Measurements from ENCODE around the gene C20orf173. TPM values are rescaled to one million over a fixed set of nuclear protein-coding genes. Genes with fewer than 3 reads are reported as not detected.

C20orf173 gene
- polyA plus RNA-seq, 4 donors, result not detected

DNA sequence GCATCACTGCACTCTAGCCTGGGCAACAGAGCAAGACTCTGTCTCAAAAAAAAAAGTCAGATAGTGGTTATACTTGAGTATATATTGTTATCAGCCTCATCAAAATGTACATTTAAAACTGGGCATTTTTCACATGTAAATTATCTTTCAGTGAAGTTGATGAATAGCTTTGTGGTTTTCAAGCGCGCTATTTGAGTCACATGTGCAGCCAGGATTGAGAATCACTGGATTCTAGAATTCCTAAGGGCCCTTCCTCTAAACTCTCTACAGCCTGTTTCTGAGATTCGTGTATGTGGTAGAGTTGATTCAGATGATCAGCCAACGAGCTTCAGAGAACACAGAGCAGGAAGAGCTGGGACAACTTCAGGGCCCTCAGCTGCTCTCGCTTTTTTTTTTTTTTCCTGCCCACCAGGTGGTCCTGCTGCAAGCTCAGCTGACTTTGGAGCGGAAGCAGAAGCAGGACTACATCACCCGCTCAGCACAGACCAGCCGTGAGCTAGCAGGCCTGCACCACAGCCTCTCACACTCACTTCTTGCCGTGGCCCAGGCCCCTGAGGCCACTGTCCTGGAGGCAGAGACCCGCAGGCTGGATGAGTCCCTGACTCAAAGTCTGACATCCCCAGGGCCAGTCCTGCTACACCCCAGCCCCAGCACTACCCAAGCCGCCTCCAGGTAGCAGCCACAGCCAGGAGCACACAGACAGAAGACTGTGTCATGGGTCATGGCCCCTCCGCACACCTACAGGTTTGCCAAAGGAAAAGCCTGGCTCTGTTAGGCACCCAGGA, 18.3 kb downstream of the C20orf173 start:
- H3K27ac ChIP-seq (ENCODE audit: low read depth in 1 of 3, low read length in 2 of 3), result no peak overlapping the region
- FAIRE-seq, result no peak
- no peaks in the 10 kb centered on the region for H3K9me3 ChIP-seq (ENCODE audit: control insufficient read depth in 2 of 2, insufficient read depth in 1 of 2, low read depth in 1 of 2, low read length in 1 of 2)
- peaks cover 0 to 5% (median 0%) of the 10 kb centered on the region in 3 donors for H3K4me1 ChIP-seq (ENCODE audit: control insufficient read depth in 3 of 3, insufficient read depth in 2 of 3, low read depth in 1 of 3, low read length in 2 of 3)
- 86 to 91% (median 91%) methylated on average over 11 to 12 of the region's 12 CpGs for WGBS, 3 donors
- DNase-seq, result no peak
- H3K27me3 ChIP-seq (ENCODE audit: control insufficient read depth in 3 of 3, insufficient read depth in 3 of 3, low read length in 3 of 3), result no peaks in the 10 kb centered on the region
- no peak overlapping the region for H3K4me3 ChIP-seq (ENCODE audit: low read depth in 1 of 3, low read length in 3 of 3)
- peaks cover 8 to 87% (median 12%) of the 10 kb centered on the region in 3 donors for H3K36me3 ChIP-seq (ENCODE audit: control insufficient read depth in 3 of 3, insufficient read depth in 2 of 3, low read depth in 1 of 3, low read length in 3 of 3)

DNA sequence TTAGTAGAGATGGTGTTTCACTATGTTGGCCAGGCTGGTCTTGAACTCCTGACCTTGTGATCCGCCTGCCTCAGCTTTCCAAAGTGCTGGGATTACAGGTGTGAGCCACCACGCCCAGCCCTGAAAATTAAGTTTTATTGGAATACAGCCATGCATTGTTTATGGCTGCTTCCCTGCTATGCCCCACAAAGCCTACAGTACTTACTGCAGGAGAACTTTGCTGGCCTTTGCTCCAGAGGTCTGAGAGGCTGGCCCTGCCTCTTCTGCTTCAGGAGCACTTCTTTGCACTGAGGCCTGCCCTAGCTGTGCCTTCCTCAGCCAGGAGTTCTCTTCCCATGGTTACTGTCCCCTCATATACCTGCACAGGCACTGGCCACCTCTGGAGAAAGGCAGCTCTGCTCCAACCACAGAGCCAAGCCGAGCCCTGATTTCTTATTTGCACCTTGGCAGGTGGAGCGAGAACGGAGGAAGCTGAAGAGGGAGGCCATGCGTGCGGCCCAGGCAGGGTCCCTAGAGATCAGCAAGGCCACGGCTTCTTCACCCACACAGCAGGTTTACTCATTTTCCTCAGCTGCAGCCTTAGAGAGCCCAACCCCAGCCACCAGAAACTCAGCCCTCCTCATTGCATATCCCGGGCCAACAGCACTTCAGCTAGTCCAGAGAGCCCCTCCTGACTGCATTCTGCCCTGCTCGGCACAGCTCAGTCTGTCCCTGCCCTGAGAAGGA, 20.8 kb downstream of the C20orf173 start:
- Histone ChIP-seq H3K4me3 (ENCODE audit: low read depth in 1 of 3, low read length in 3 of 3) (no peak overlapping the region), H3K36me3 (ENCODE audit: control insufficient read depth in 3 of 3, insufficient read depth in 2 of 3, low read depth in 1 of 3, low read length in 3 of 3) (peaks cover 8 to 89% (median 8%) of the 10 kb centered on the region in 3 donors), H3K4me1 (ENCODE audit: control insufficient read depth in 3 of 3, insufficient read depth in 2 of 3, low read depth in 1 of 3, low read length in 2 of 3) (peaks cover 0 to 5% (median 0%) of the 10 kb centered on the region in 3 donors), H3K9me3 (ENCODE audit: control insufficient read depth in 2 of 2, insufficient read depth in 1 of 2, low read depth in 1 of 2, low read length in 1 of 2) (no peaks in the 10 kb centered on the region), H3K27ac (ENCODE audit: low read depth in 1 of 3, low read length in 2 of 3) (no peak overlapping the region), H3K27me3 (ENCODE audit: control insufficient read depth in 3 of 3, insufficient read depth in 3 of 3, low read length in 3 of 3) (no peaks in the 10 kb centered on the region)
- 81 to 87% (median 85%) methylated on average over 10 of the region's 10 CpGs for WGBS, 3 donors
- DNase-seq (no peak), FAIRE-seq (no peak)

GRCh38 chr20:35506872-35507638, 22.4 kb downstream of the C20orf173 start:
- FAIRE-seq (no peak), DNase-seq (no peak)
- Histone ChIP-seq H3K4me3 (ENCODE audit: low read depth in 1 of 3, low read length in 3 of 3) (no peak overlapping the region), H3K4me1 (ENCODE audit: control insufficient read depth in 3 of 3, insufficient read depth in 2 of 3, low read depth in 1 of 3, low read length in 2 of 3) (peaks cover 0 to 5% (median 0%) of the 10 kb centered on the region in 3 donors), H3K36me3 (ENCODE audit: control insufficient read depth in 3 of 3, insufficient read depth in 2 of 3, low read depth in 1 of 3, low read length in 3 of 3) (peaks cover 4 to 91% (median 12%) of the 10 kb centered on the region in 3 donors), H3K27ac (ENCODE audit: low read depth in 1 of 3, low read length in 2 of 3) (no peak overlapping the region), H3K9me3 (ENCODE audit: control insufficient read depth in 2 of 2, insufficient read depth in 1 of 2, low read depth in 1 of 2, low read length in 1 of 2) (no peaks in the 10 kb centered on the region), H3K27me3 (ENCODE audit: control insufficient read depth in 3 of 3, insufficient read depth in 3 of 3, low read length in 3 of 3) (no peaks in the 10 kb centered on the region)
- 84 to 90% (median 88%) methylated on average over 6 of the region's 6 CpGs for WGBS, 3 donors

- peaks cover 4 to 91% (median 13%) of the 10 kb centered on the region in 3 donors for H3K36me3 ChIP-seq (ENCODE audit: control insufficient read depth in 3 of 3, insufficient read depth in 2 of 3, low read depth in 1 of 3, low read length in 3 of 3)
- no peak overlapping the region for H3K4me3 ChIP-seq (ENCODE audit: low read depth in 1 of 3, low read length in 3 of 3)
- 54 to 72% (median 59%) methylated on average over 3 of the region's 3 CpGs for WGBS, 3 donors
- DNase-seq (no peak), FAIRE-seq (no peak)
- H3K27ac ChIP-seq (ENCODE audit: low read depth in 1 of 3, low read length in 2 of 3), result no peak overlapping the region
- no peaks in the 10 kb centered on the region for H3K27me3 ChIP-seq (ENCODE audit: control insufficient read depth in 3 of 3, insufficient read depth in 3 of 3, low read length in 3 of 3)
- H3K4me1 ChIP-seq (ENCODE audit: control insufficient read depth in 3 of 3, insufficient read depth in 2 of 3, low read depth in 1 of 3, low read length in 2 of 3), result peaks cover 0 to 5% (median 0%) of the 10 kb centered on the region in 3 donors
- no peaks in the 10 kb centered on the region for H3K9me3 ChIP-seq (ENCODE audit: control insufficient read depth in 2 of 2, insufficient read depth in 1 of 2, low read depth in 1 of 2, low read length in 1 of 2)
Observed at GRCh38 chr20:35506179-35506578, 23.3 kb downstream of the C20orf173 start.

- Histone ChIP-seq H3K27me3 (ENCODE audit: control insufficient read depth in 3 of 3, insufficient read depth in 3 of 3, low read length in 3 of 3) (no peaks in the 10 kb centered on the region), H3K27ac (ENCODE audit: low read depth in 1 of 3, low read length in 2 of 3) (no peak overlapping the region), H3K36me3 (ENCODE audit: control insufficient read depth in 3 of 3, insufficient read depth in 2 of 3, low read depth in 1 of 3, low read length in 3 of 3) (peaks cover 2 to 90% (median 13%) of the 10 kb centered on the region in 3 donors), H3K4me3 (ENCODE audit: low read depth in 1 of 3, low read length in 3 of 3) (no peak overlapping the region), H3K9me3 (ENCODE audit: control insufficient read depth in 2 of 2, insufficient read depth in 1 of 2, low read depth in 1 of 2, low read length in 1 of 2) (no peaks in the 10 kb centered on the region), H3K4me1 (ENCODE audit: control insufficient read depth in 3 of 3, insufficient read depth in 2 of 3, low read depth in 1 of 3, low read length in 2 of 3) (peaks cover 0 to 5% (median 0%) of the 10 kb centered on the region in 3 donors)
- 96 to 98% (median 98%) methylated on average over 5 of the region's 5 CpGs for WGBS, 3 donors
- FAIRE-seq, result no peak
- DNase-seq, result no peak
Observed at GRCh38 chr20:35504751-35505150, 24.7 kb downstream of the C20orf173 start.

DNA sequence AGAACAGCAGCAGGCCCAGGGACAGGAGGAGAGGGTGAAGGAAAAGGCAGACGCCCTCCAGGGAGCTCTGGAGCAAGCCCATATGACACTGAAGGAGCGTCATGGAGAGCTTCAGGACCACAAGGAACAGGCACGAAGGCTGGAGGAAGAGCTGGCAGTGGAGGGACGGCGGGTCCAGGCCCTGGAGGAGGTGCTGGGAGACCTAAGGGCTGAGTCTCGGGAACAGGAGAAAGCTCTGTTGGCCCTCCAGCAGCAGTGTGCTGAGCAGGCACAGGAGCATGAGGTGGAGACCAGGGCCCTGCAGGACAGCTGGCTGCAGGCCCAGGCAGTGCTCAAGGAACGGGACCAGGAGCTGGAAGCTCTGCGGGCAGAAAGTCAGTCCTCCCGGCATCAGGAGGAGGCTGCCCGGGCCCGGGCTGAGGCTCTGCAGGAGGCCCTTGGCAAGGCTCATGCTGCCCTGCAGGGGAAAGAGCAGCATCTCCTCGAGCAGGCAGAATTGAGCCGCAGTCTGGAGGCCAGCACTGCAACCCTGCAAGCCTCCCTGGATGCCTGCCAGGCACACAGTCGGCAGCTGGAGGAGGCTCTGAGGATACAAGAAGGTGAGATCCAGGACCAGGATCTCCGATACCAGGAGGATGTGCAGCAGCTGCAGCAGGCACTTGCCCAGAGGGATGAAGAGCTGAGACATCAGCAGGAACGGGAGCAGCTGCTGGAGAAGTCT, 25.5 kb downstream of the C20orf173 start:
- DNase-seq (no peak), FAIRE-seq (no peak)
- no peaks in the 10 kb centered on the region for H3K27me3 ChIP-seq (ENCODE audit: control insufficient read depth in 3 of 3, insufficient read depth in 3 of 3, low read length in 3 of 3)
- no peak overlapping the region for H3K27ac ChIP-seq (ENCODE audit: low read depth in 1 of 3, low read length in 2 of 3)
- H3K4me3 ChIP-seq (ENCODE audit: low read depth in 1 of 3, low read length in 3 of 3), result no peak overlapping the region
- peaks cover 0 to 5% (median 0%) of the 10 kb centered on the region in 3 donors for H3K4me1 ChIP-seq (ENCODE audit: control insufficient read depth in 3 of 3, insufficient read depth in 2 of 3, low read depth in 1 of 3, low read length in 2 of 3)
- 87 to 90% (median 89%) methylated on average over 16 of the region's 16 CpGs for WGBS, 3 donors
- peaks cover 2 to 85% (median 16%) of the 10 kb centered on the region in 3 donors for H3K36me3 ChIP-seq (ENCODE audit: control insufficient read depth in 3 of 3, insufficient read depth in 2 of 3, low read depth in 1 of 3, low read length in 3 of 3)
- H3K9me3 ChIP-seq (ENCODE audit: control insufficient read depth in 2 of 2, insufficient read depth in 1 of 2, low read depth in 1 of 2, low read length in 1 of 2), result no peaks in the 10 kb centered on the region

DNA sequence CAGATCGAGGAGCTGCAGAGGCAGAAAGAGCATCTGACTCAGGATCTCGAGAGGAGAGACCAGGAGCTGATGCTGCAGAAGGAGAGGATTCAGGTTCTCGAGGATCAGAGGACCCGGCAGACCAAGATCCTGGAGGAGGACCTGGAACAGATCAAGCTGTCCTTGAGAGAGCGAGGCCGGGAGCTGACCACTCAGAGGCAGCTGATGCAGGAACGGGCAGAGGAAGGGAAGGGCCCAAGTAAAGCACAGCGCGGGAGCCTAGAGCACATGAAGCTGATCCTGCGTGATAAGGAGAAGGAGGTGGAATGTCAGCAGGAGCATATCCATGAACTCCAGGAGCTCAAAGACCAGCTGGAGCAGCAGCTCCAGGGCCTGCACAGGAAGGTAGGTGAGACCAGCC, 26.2 kb downstream of the C20orf173 start:
- FAIRE-seq (no peak), DNase-seq (no peak)
- Histone ChIP-seq H3K9me3 (ENCODE audit: control insufficient read depth in 2 of 2, insufficient read depth in 1 of 2, low read depth in 1 of 2, low read length in 1 of 2) (no peaks in the 10 kb centered on the region), H3K27ac (ENCODE audit: low read depth in 1 of 3, low read length in 2 of 3) (no peak overlapping the region), H3K4me3 (ENCODE audit: low read depth in 1 of 3, low read length in 3 of 3) (no peak overlapping the region), H3K36me3 (ENCODE audit: control insufficient read depth in 3 of 3, insufficient read depth in 2 of 3, low read depth in 1 of 3, low read length in 3 of 3) (peaks cover 2 to 85% (median 19%) of the 10 kb centered on the region in 3 donors), H3K27me3 (ENCODE audit: control insufficient read depth in 3 of 3, insufficient read depth in 3 of 3, low read length in 3 of 3) (no peaks in the 10 kb centered on the region), H3K4me1 (ENCODE audit: control insufficient read depth in 3 of 3, insufficient read depth in 2 of 3, low read depth in 1 of 3, low read length in 2 of 3) (peaks cover 0 to 5% (median 0%) of the 10 kb centered on the region in 3 donors)
- 95 to 96% (median 95%) methylated on average over 10 of the region's 10 CpGs for WGBS, 3 donors

Measured in small intestine (tissue), 7 donors.